H1 (cell line): ENCODE measurements around the gene GSTCD. TPM values are rescaled to one million over a fixed set of nuclear protein-coding genes. Genes with fewer than 3 reads are reported as not detected.

Source experiments
- CTCF ChIA-PET: fragments of 300-600 bp; sonication (Branson Sonifier 250); formaldehyde crosslinking; loops from one replicate; lab custom pipeline; 2021; ENCODE audit not compliant: partially characterized antibody; lab: Charles Lee
- POLR2A ChIA-PET: fragments of 300-600 bp; sonication (Branson Sonifier 250); formaldehyde crosslinking; loops from one replicate; lab custom pipeline; 2021; ENCODE audit warnings: inconsistent platforms; ENCODE audit not compliant: partially characterized antibody; lab: Charles Lee
- DNase-seq, 2 experiments: peaks; one replicate each; pipeline versions ENCODE4 v3.0.0 to v3.0.0-alpha.2; 2010 to 2022; ENCODE audit warnings: low spot score in 2 of 2, low read depth in 1 of 2, mixed read lengths in 1 of 2
- FAIRE-seq: peaks from 2 replicates; lab custom pipeline; 2011; peaks lifted over from hg19 to GRCh38; lab: Jason Lieb, UNC
- H2AFZ ChIP-seq: 2 replicates; pipeline ENCODE4 v1.8.1; 2012; ENCODE audit warnings: low read length, inconsistent platforms
- H2AK5ac ChIP-seq: 2 replicates; pipeline ENCODE4 v1.6.1; 2013; ENCODE audit warnings: low read depth, low read length
- H2BK120ac ChIP-seq: replicated peaks from 2 replicates; pipeline ENCODE3; 2013; ENCODE audit warnings: low read depth, low read length, inconsistent platforms
- H2BK12ac ChIP-seq: 2 replicates; pipeline ENCODE4 v1.6.1; 2013; ENCODE audit warnings: low read depth, low read length
- H2BK15ac ChIP-seq: 2 replicates; pipeline ENCODE4 v1.6.1; 2013; ENCODE audit warnings: low read length
- H2BK20ac ChIP-seq: 2 replicates; pipeline ENCODE4 v1.6.1; 2013; ENCODE audit warnings: low read length
- H2BK5ac ChIP-seq: 2 replicates; pipeline ENCODE4 v1.6.1; 2013; ENCODE audit warnings: low read depth, low read length
- H3K14ac ChIP-seq: 2 replicates; pipeline ENCODE4 v1.6.1; 2013; ENCODE audit warnings: inconsistent platforms; ENCODE audit not compliant: insufficient read length
- H3K18ac ChIP-seq: 2 replicates; pipeline ENCODE4 v1.6.1; 2013; ENCODE audit warnings: low read length; ENCODE audit errors: extremely low read depth
- H3K23ac ChIP-seq: 2 replicates; pipeline ENCODE4 v1.6.1; 2013; ENCODE audit warnings: inconsistent platforms; ENCODE audit not compliant: insufficient read length
- H3K23me2 ChIP-seq: 2 replicates; pipeline ENCODE4 v1.6.1; 2013; ENCODE audit warnings: low read depth, low read length
- H3K27ac ChIP-seq: 2 replicates; pipeline ENCODE4 v1.6.1; 2011; ENCODE audit warnings: low read depth, low read length, inconsistent platforms
- H3K27me3 ChIP-seq, 4 experiments: replicated peaks in 1 of 4; 1 replicate in 1 of 4; 2 replicates in 3 of 4; pipeline versions ENCODE4 v1.6.1 to v1.8.1; 2011 to 2013; ENCODE audit warnings: low read length in 3 of 4, mild to moderate bottlenecking in 3 of 4, inconsistent platforms in 2 of 4, mixed read lengths in 2 of 4, moderate library complexity in 1 of 4; ENCODE audit not compliant: control insufficient read depth in 3 of 4, insufficient read depth in 3 of 4; ENCODE audit errors: extremely low read depth in 1 of 4
- H3K36me3 ChIP-seq, 4 experiments: 2 replicates each; pipeline versions ENCODE4 v1.6.1 to v1.8.1; 2011 to 2013; ENCODE audit warnings: mild to moderate bottlenecking in 4 of 4, low read length in 3 of 4, moderate library complexity in 2 of 4, control low read depth in 1 of 4, inconsistent platforms in 1 of 4; ENCODE audit not compliant: insufficient read depth in 4 of 4, control insufficient read depth in 2 of 4
- H3K4ac ChIP-seq: replicated peaks from 2 replicates; pipeline ENCODE3; 2013; ENCODE audit warnings: low read length, low read depth, mixed read lengths, inconsistent platforms; ENCODE audit not compliant: insufficient read length
- H3K4me1 ChIP-seq, 4 experiments: replicated peaks in 1 of 4; 1 replicate in 1 of 4; 2 replicates in 3 of 4; pipeline versions ENCODE4 v1.6.1 to v1.8.1; 2011 to 2013; ENCODE audit warnings: low read length in 3 of 4, inconsistent platforms in 2 of 4, mixed read lengths in 1 of 4; ENCODE audit not compliant: insufficient read depth in 4 of 4, control insufficient read depth in 3 of 4
- H3K4me2 ChIP-seq, 2 experiments: 2 replicates each; pipeline versions ENCODE4 v1.6.1 to v1.8.1; 2011 to 2013; ENCODE audit warnings: low read depth in 2 of 2, low read length in 2 of 2, control low read depth in 1 of 2, inconsistent platforms in 1 of 2, mild to moderate bottlenecking in 1 of 2; ENCODE audit not compliant: insufficient read depth in 1 of 2
- H3K4me3 ChIP-seq, 4 experiments: fragments of 200-600, 300-600 bp in 1 of 4; sonication (generic), shearing (Covaris generic), sonication (Bioruptor Twin) in 1 of 4; 2 replicates each; pipeline versions ENCODE4 v1.5.1 to v1.8.1; 2011 to 2016; ENCODE audit warnings: low read length in 4 of 4, low read depth in 3 of 4, control low read depth in 2 of 4, inconsistent platforms in 2 of 4, mild to moderate bottlenecking in 2 of 4, mixed read lengths in 1 of 4, moderate library complexity in 1 of 4; ENCODE audit not compliant: insufficient read depth in 2 of 4; ENCODE audit errors: extremely low read depth in 1 of 4
- H3K56ac ChIP-seq: replicated peaks from 2 replicates; pipeline ENCODE3; 2013; ENCODE audit warnings: low read depth, mild to moderate bottlenecking, mixed read lengths, low read length, inconsistent platforms; ENCODE audit not compliant: insufficient read length
- H3K79me1 ChIP-seq: 2 replicates; pipeline ENCODE4 v1.6.1; 2013; ENCODE audit warnings: low read depth, low read length, control low read depth
- H3K79me2 ChIP-seq, 2 experiments: 2 replicates each; pipeline versions ENCODE4 v1.6.1 to v1.8.1; 2012 to 2013; ENCODE audit warnings: low read length in 2 of 2, mild to moderate bottlenecking in 2 of 2, inconsistent platforms in 1 of 2; ENCODE audit not compliant: insufficient read depth in 2 of 2, control insufficient read depth in 1 of 2
- H3K9ac ChIP-seq, 4 experiments: replicated peaks in 1 of 4; 1 replicate in 1 of 4; 2 replicates in 3 of 4; pipeline versions ENCODE4 v1.6.1 to v1.8.1; 2011 to 2013; ENCODE audit warnings: low read depth in 3 of 4, low read length in 3 of 4, control low read depth in 2 of 4, mild to moderate bottlenecking in 2 of 4, moderate library complexity in 2 of 4, inconsistent platforms in 1 of 4; ENCODE audit errors: extremely low read depth in 1 of 4
- H3K9me3 ChIP-seq, 2 experiments: 2 replicates each; pipeline versions ENCODE4 v1.6.1 to v1.8.1; 2012 to 2013; ENCODE audit warnings: mild to moderate bottlenecking in 2 of 2, moderate library complexity in 2 of 2, control low read depth in 1 of 2, inconsistent platforms in 1 of 2, low read depth in 1 of 2, low read length in 1 of 2, mixed read lengths in 1 of 2; ENCODE audit not compliant: insufficient read depth in 2 of 2
- H4K20me1 ChIP-seq, 2 experiments: replicated peaks in 1 of 2; 2 replicates each; pipeline versions ENCODE3 to v1.8.1; 2011 to 2013; ENCODE audit warnings: inconsistent platforms in 2 of 2, low read length in 2 of 2, mild to moderate bottlenecking in 1 of 2; ENCODE audit not compliant: insufficient read depth in 2 of 2, control insufficient read depth in 1 of 2
- H4K5ac ChIP-seq: 2 replicates; pipeline ENCODE4 v1.6.1; 2013; ENCODE audit warnings: low read length, low read depth, mixed read lengths, inconsistent platforms; ENCODE audit not compliant: insufficient read length
- H4K8ac ChIP-seq: 2 replicates; pipeline ENCODE4 v1.8.0; 2013; ENCODE audit warnings: mild to moderate bottlenecking, moderate library complexity, low read length, inconsistent platforms; ENCODE audit not compliant: insufficient read depth; ENCODE audit errors: extremely low read depth
- H4K91ac ChIP-seq: replicated peaks from 2 replicates; pipeline ENCODE3; 2013; ENCODE audit warnings: low read length, mixed read lengths, inconsistent platforms; ENCODE audit not compliant: insufficient read length
- GTF2F1 ChIP-seq: IDR thresholded peaks from 2 replicates; pipeline ENCODE4 v1.6.1; 2012; ENCODE audit warnings: low read depth, low read length, improper control_type of control experiment, borderline replicate concordance
- HDAC2 ChIP-seq, 2 experiments: fragments of 300-600 bp in 1 of 2; sonication (generic) in 1 of 2; IDR thresholded peaks; 2 replicates each; pipeline ENCODE4 v1.6.1; 2011 to 2012; ENCODE audit warnings: low read depth in 2 of 2, low read length in 2 of 2, mild to moderate bottlenecking in 2 of 2, moderate library complexity in 2 of 2, borderline replicate concordance in 1 of 2, inconsistent platforms in 1 of 2
- ZNF274 ChIP-seq: IDR thresholded peaks from 2 replicates; pipeline ENCODE4 v1.7.0; 2012; ENCODE audit warnings: low read length, borderline replicate concordance; ENCODE audit errors: extremely low read depth
- WGBS, 2 experiments: shearing (Covaris generic) in 1 of 2; methylation state at CpG; one replicate each; pipeline versions ENCODE4 v1.1.6 to v1.1.7; 2013 to 2015; ENCODE audit warnings: low lambda C conversion rate in 2 of 2, mixed read lengths in 2 of 2, inconsistent platforms in 1 of 2, low coverage in 1 of 2, missing lambda C conversion rate in 1 of 2; ENCODE audit not compliant: insufficient replicate concordance in 2 of 2, insufficient coverage in 1 of 2, insufficient read length in 1 of 2; ENCODE audit errors: extremely low coverage in 1 of 2, missing lambda C conversion rate in 1 of 2; 5-methylcytosine and 5-hydroxymethylcytosine counted together
- polyA plus RNA-seq, 7 experiments: library from polyadenylated mRNA; depleted of rRNA in 3 of 7; stranded (reverse) in 5 of 7; unstranded in 2 of 7; fragments of >200 nt in 5 of 7; fragments of 200-250 nt in 2 of 7; gene quantifications; 1 replicate in 5 of 7; 2 replicates in 1 of 7; 4 replicates in 1 of 7; pipeline versions ENCODE4 v1.2.1 to v1.2.3, GENCODE V29; 2011 to 2013; ENCODE audit warnings: missing spikeins in 2 of 7, mixed read lengths in 2 of 7
- total RNA-seq: library from RNA; stranded (reverse); fragmentation: NEBNext Ultra II Directional; extraction: Animal tissue kit (Norgen Biotek cat#: 25700); gene quantifications from 2 replicates; pipeline ENCODE4 v1.2.1, GENCODE V29; 2021
- TF ChIP-seq, protein P1 (sequence below), 3 experiments: IDR thresholded peaks; 1 replicate in 2 of 3; 2 replicates in 1 of 3; pipeline versions ENCODE4 v1.5.1 to v1.6.1; 2011; ENCODE audit warnings: low read length in 3 of 3, mild to moderate bottlenecking in 3 of 3, inconsistent platforms in 2 of 3, low read depth in 1 of 3, moderate library complexity in 1 of 3; ENCODE audit not compliant: insufficient read depth in 1 of 3; ENCODE audit errors: control extremely low read depth in 1 of 3

The GSTCD gene
- total and polyA plus RNA-seq, 2 of the 8 experiments (the other 6 are each of a cell fraction or from before 2014, with no cell fraction given) = 8.5 to 24.6 TPM

DNA sequence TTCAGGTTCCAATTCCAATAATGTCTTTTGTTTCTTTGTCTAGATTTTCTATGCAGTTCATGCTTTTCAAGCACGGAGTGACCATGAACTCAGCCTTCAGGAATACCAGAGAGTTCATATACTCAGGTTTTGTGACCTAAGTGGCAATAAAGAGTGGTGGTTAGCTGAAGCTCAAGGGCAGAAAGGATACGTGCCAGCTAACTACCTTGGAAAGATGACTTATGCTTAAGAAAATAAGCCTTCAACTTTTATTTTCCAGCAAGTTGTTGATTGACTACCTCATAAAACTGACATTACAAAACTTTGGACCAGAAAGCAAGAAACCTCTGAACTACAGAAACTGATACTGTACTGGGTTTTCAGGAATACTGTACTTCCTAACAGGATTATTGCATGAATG lies 30.9 kb upstream of the GSTCD start:
- TF ChIP-seq ZNF274 = no peak
- no peak for TF ChIP-seq GTF2F1
- TF ChIP-seq, protein P1, sequence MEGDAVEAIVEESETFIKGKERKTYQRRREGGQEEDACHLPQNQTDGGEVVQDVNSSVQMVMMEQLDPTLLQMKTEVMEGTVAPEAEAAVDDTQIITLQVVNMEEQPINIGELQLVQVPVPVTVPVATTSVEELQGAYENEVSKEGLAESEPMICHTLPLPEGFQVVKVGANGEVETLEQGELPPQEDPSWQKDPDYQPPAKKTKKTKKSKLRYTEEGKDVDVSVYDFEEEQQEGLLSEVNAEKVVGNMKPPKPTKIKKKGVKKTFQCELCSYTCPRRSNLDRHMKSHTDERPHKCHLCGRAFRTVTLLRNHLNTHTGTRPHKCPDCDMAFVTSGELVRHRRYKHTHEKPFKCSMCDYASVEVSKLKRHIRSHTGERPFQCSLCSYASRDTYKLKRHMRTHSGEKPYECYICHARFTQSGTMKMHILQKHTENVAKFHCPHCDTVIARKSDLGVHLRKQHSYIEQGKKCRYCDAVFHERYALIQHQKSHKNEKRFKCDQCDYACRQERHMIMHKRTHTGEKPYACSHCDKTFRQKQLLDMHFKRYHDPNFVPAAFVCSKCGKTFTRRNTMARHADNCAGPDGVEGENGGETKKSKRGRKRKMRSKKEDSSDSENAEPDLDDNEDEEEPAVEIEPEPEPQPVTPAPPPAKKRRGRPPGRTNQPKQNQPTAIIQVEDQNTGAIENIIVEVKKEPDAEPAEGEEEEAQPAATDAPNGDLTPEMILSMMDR (IDR thresholded peaks at IDR 0.05; ENCODE audit: control extremely low read depth in 1 of 3, insufficient read depth in 1 of 3, low read depth in 1 of 3, low read length in 3 of 3) = no peak
- TF ChIP-seq HDAC2 (IDR thresholded peaks at IDR 0.05; ENCODE audit: borderline replicate concordance in 1 of 2, low read depth in 2 of 2, low read length in 2 of 2) = no peak
- TF ChIP-seq, all 59 proteins: peak for 0
- FAIRE-seq (no peak), DNase-seq (no peak)
- H3K14ac ChIP-seq = no peak overlapping the region
- H3K27ac ChIP-seq = no peak overlapping the region
- no peak overlapping the region for H2AFZ ChIP-seq
- H2BK15ac ChIP-seq = no peak overlapping the region
- no peak overlapping the region for H4K5ac ChIP-seq
- H3K18ac ChIP-seq = no peak overlapping the region
- no peak overlapping the region for H2AK5ac ChIP-seq
- H3K4me3 ChIP-seq = no peak overlapping the region
- H3K4me2 ChIP-seq = no peak overlapping the region
- no peaks in the 10 kb centered on the region for H3K23me2 ChIP-seq
- H2BK20ac ChIP-seq = no peak overlapping the region
- H2BK5ac ChIP-seq = no peak overlapping the region
- peaks cover 0 to 1% of the 10 kb centered on the region in 2 experiments for H4K20me1 ChIP-seq
- peaks cover 0 to 3% (median 0%) of the 10 kb centered on the region in 4 experiments; a peak in 1 of 7 replicates for H3K4me1 ChIP-seq
- H2BK120ac ChIP-seq = no peak overlapping the region
- H3K56ac ChIP-seq = no peak overlapping the region
- POLR2A ChIA-PET = no interaction called here
- H4K91ac ChIP-seq = peak overlapping the region; percentile 85
- 89% methylated on average over 2 of the region's 2 CpGs; no CpG with 5 or more reads in 1 of the 2 experiments for WGBS, 2 experiments
- H3K27me3 ChIP-seq = no peaks in the 10 kb centered on the region
- no peaks in the 10 kb centered on the region for H3K9me3 ChIP-seq
- H4K8ac ChIP-seq = no peak overlapping the region
- no peak overlapping the region for H2BK12ac ChIP-seq
- no peaks in the 10 kb centered on the region for H3K79me2 ChIP-seq
- no peak overlapping the region for H3K4ac ChIP-seq
- H3K36me3 ChIP-seq = peaks cover 0 to 2% (median under 1%) of the 10 kb centered on the region in 4 experiments; a peak in 2 of 8 replicates
- H3K79me1 ChIP-seq = no peaks in the 10 kb centered on the region
- CTCF ChIA-PET = interaction anchor here (0.6 to 3.2 kb wide), 2 partner anchors 12 to 1407 kb away, joined by 3 to 19 read pairs; no protein-coding TSS in a partner anchor
- H3K23ac ChIP-seq = no peak overlapping the region
- no peak overlapping the region for H3K9ac ChIP-seq
